Activated CD4-positive, alpha-beta memory T cell treated with anti-CD3 and anti-CD28 coated beads for 36 hours (primary cell): Measurements from ENCODE around the gene CNTN6. TPM values are rescaled to one million over a fixed set of nuclear protein-coding genes. Genes with fewer than 3 reads are reported as not detected.

ENCODE experiments used
- CTCF ChIA-PET: fragments of 350-600 bp; sonication (Branson Sonifier 250); formaldehyde crosslinking; loops from one replicate; lab custom pipeline; 2021; ENCODE audit warnings: antibody characterized with exemption, inconsistent platforms; lab: Charles Lee
- POLR2A ChIA-PET: fragments of 350-600 bp; sonication (Branson Sonifier 250); formaldehyde crosslinking; loops from one replicate; lab custom pipeline; 2021; ENCODE audit warnings: antibody characterized with exemption; lab: Charles Lee
- DNase-seq: peaks from one replicate; pipeline ENCODE4 v3.0.0-alpha.2; 2020
- H3K27ac Mint-ChIP-seq: one replicate; pipeline ENCODE4 v1.8.0; 2021; ENCODE audit warnings: mixed read lengths
- H3K27me3 Mint-ChIP-seq: one replicate; pipeline ENCODE4 v1.8.0; 2021; ENCODE audit warnings: mixed read lengths
- H3K36me3 Mint-ChIP-seq: one replicate; pipeline ENCODE4 v1.8.0; 2021; ENCODE audit warnings: mixed read lengths
- H3K4me1 Mint-ChIP-seq: one replicate; pipeline ENCODE4 v1.8.0; 2021; ENCODE audit warnings: low read depth, mixed read lengths
- H3K4me3 Mint-ChIP-seq: one replicate; pipeline ENCODE4 v1.8.0; 2021; ENCODE audit warnings: mild to moderate bottlenecking, mixed read lengths
- H3K9me3 Mint-ChIP-seq: one replicate; pipeline ENCODE4 v1.8.0; 2021; ENCODE audit warnings: mixed read lengths
- intact Hi-C: fragments of 100-400 bp; cut with micrococcal nuclease; formaldehyde crosslinking; loops from one replicate; pipeline ENCODE4 v1.15.1; 2023
- total RNA-seq, 2 experiments: library from RNA; stranded (reverse); gene quantifications; one replicate each; pipeline ENCODE4 v1.2.3, GENCODE V29; 2021

The CNTN6 gene
- total RNA-seq, 2 experiments from 2014 or later = not detected

- POLR2A ChIA-PET = no interaction called here
- DNase-seq = no peak
- intact Hi-C loops = no loop called here
- Mint-ChIP-seq H3K4me3 (no peak overlapping the region), H3K4me1 (no peaks in the 10 kb centered on the region), H3K27me3 (no peaks in the 10 kb centered on the region), H3K27ac (no peak overlapping the region), H3K36me3 (no peaks in the 10 kb centered on the region), H3K9me3 (peaks cover under 1% of the 10 kb centered on the region)
- CTCF ChIA-PET = no interaction called here
These were observed 90.7 kb downstream of the CNTN6 start for GRCh38 chr3:1183320-1184048.

GRCh38 chr3:1190569-1190968 lies 97.7 kb downstream of the CNTN6 start:
- ChIA-PET POLR2A (no interaction called here), CTCF (no interaction called here)
- intact Hi-C loops = no loop called here
- no peaks in the 10 kb centered on the region for H3K4me1 Mint-ChIP-seq
- no peak for DNase-seq
- H3K27ac Mint-ChIP-seq = no peak overlapping the region
- no peaks in the 10 kb centered on the region for H3K36me3 Mint-ChIP-seq
- peaks cover 5% of the 10 kb centered on the region for H3K9me3 Mint-ChIP-seq
- no peaks in the 10 kb centered on the region for H3K27me3 Mint-ChIP-seq
- no peak overlapping the region for H3K4me3 Mint-ChIP-seq

GRCh38 chr3:1191026-1191425 lies 98.2 kb downstream of the CNTN6 start:
- intact Hi-C loops = no loop called here
- POLR2A ChIA-PET = no interaction called here

GRCh38 chr3:1195947-1196346 lies 103.1 kb downstream of the CNTN6 start:
- no peak for DNase-seq
- CTCF ChIA-PET = no interaction called here
- H3K36me3 Mint-ChIP-seq = no peaks in the 10 kb centered on the region
- intact Hi-C loops = no loop called here
- no peaks in the 10 kb centered on the region for H3K27me3 Mint-ChIP-seq
- H3K4me1 Mint-ChIP-seq = no peaks in the 10 kb centered on the region
- peaks cover 2% of the 10 kb centered on the region for H3K9me3 Mint-ChIP-seq
- POLR2A ChIA-PET = no interaction called here
- no peak overlapping the region for H3K27ac Mint-ChIP-seq
- no peak overlapping the region for H3K4me3 Mint-ChIP-seq

More at GRCh38 chr3:1191026-1191425, 98.2 kb downstream of the CNTN6 start:
- Mint-ChIP-seq H3K4me3 (no peak overlapping the region), H3K27me3 (no peaks in the 10 kb centered on the region), H3K4me1 (no peaks in the 10 kb centered on the region), H3K9me3 (peaks cover 5% of the 10 kb centered on the region), H3K36me3 (no peaks in the 10 kb centered on the region), H3K27ac (no peak overlapping the region)
- no peak for DNase-seq
- CTCF ChIA-PET = no interaction called here

GRCh38 chr3:1197051-1197450 lies 104.2 kb downstream of the CNTN6 start:
- Mint-ChIP-seq H3K9me3 (peaks cover 2% of the 10 kb centered on the region), H3K4me1 (no peaks in the 10 kb centered on the region), H3K27ac (no peak overlapping the region), H3K36me3 (no peaks in the 10 kb centered on the region), H3K27me3 (no peaks in the 10 kb centered on the region), H3K4me3 (no peak overlapping the region)
- ChIA-PET CTCF (no interaction called here), POLR2A (no interaction called here)
- intact Hi-C loops = no loop called here
- no peak for DNase-seq

- ChIA-PET POLR2A (no interaction called here), CTCF (no interaction called here)
- no peak overlapping the region for H3K27ac Mint-ChIP-seq
- H3K4me3 Mint-ChIP-seq = no peak overlapping the region
- H3K27me3 Mint-ChIP-seq = no peaks in the 10 kb centered on the region
- H3K4me1 Mint-ChIP-seq = no peaks in the 10 kb centered on the region
- no peak for DNase-seq
- H3K36me3 Mint-ChIP-seq = no peaks in the 10 kb centered on the region
- intact Hi-C loops = no loop called here
- H3K9me3 Mint-ChIP-seq = peaks cover 5% of the 10 kb centered on the region
These were observed 107.5 kb downstream of the CNTN6 start for GRCh38 chr3:1200371-1200770.

- Mint-ChIP-seq H3K4me1 (no peaks in the 10 kb centered on the region), H3K9me3 (peaks cover 3% of the 10 kb centered on the region), H3K36me3 (no peaks in the 10 kb centered on the region), H3K4me3 (no peak overlapping the region), H3K27me3 (no peaks in the 10 kb centered on the region), H3K27ac (no peak overlapping the region)
- intact Hi-C loops = no loop called here
- ChIA-PET CTCF (no interaction called here), POLR2A (no interaction called here)
- DNase-seq = no peak
These were observed 115.1 kb downstream of the CNTN6 start for GRCh38 chr3:1207904-1208303.

- H3K27me3 Mint-ChIP-seq = no peaks in the 10 kb centered on the region
- no peak for DNase-seq
- POLR2A ChIA-PET = no interaction called here
- H3K4me1 Mint-ChIP-seq = no peaks in the 10 kb centered on the region
- CTCF ChIA-PET = no interaction called here
- H3K27ac Mint-ChIP-seq = no peak overlapping the region
- intact Hi-C loops = no loop called here
- no peaks in the 10 kb centered on the region for H3K36me3 Mint-ChIP-seq
- peaks cover 5% of the 10 kb centered on the region for H3K9me3 Mint-ChIP-seq
- no peak overlapping the region for H3K4me3 Mint-ChIP-seq
These were observed 122.1 kb downstream of the CNTN6 start for GRCh38 chr3:1214933-1215332.

GRCh38 chr3:1216856-1217255 lies 124.0 kb downstream of the CNTN6 start:
- POLR2A ChIA-PET = no interaction called here
- no peak overlapping the region for H3K4me3 Mint-ChIP-seq
- peaks cover 5% of the 10 kb centered on the region for H3K9me3 Mint-ChIP-seq
- no peaks in the 10 kb centered on the region for H3K4me1 Mint-ChIP-seq
- H3K36me3 Mint-ChIP-seq = no peaks in the 10 kb centered on the region
- CTCF ChIA-PET = no interaction called here
- H3K27me3 Mint-ChIP-seq = no peaks in the 10 kb centered on the region
- H3K27ac Mint-ChIP-seq = no peak overlapping the region
- no peak for DNase-seq
- intact Hi-C loops = no loop called here

- Mint-ChIP-seq H3K4me1 (no peaks in the 10 kb centered on the region), H3K9me3 (peaks cover 1% of the 10 kb centered on the region), H3K27me3 (no peaks in the 10 kb centered on the region), H3K4me3 (no peak overlapping the region), H3K27ac (no peak overlapping the region), H3K36me3 (no peaks in the 10 kb centered on the region)
- ChIA-PET POLR2A (no interaction called here), CTCF (no interaction called here)
- no peak for DNase-seq
- intact Hi-C loops = no loop called here
These were observed 134.3 kb downstream of the CNTN6 start for GRCh38 chr3:1227111-1227510.

- POLR2A ChIA-PET = no interaction called here
- Mint-ChIP-seq H3K9me3 (peaks cover 1% of the 10 kb centered on the region), H3K27me3 (no peaks in the 10 kb centered on the region), H3K4me3 (no peak overlapping the region), H3K4me1 (no peaks in the 10 kb centered on the region), H3K36me3 (no peaks in the 10 kb centered on the region), H3K27ac (no peak overlapping the region)
- DNase-seq = no peak
- CTCF ChIA-PET = no interaction called here
- intact Hi-C loops = no loop called here
These were observed 135.5 kb downstream of the CNTN6 start for GRCh38 chr3:1228289-1228688.

GRCh38 chr3:1230920-1231319 lies 138.1 kb downstream of the CNTN6 start:
- POLR2A ChIA-PET = no interaction called here
- Mint-ChIP-seq H3K4me3 (no peak overlapping the region), H3K9me3 (peaks cover 1% of the 10 kb centered on the region), H3K36me3 (no peaks in the 10 kb centered on the region), H3K4me1 (no peaks in the 10 kb centered on the region), H3K27ac (no peak overlapping the region), H3K27me3 (no peaks in the 10 kb centered on the region)
- intact Hi-C loops = no loop called here
- no peak for DNase-seq
- CTCF ChIA-PET = no interaction called here

GRCh38 chr3:1232276-1232675 lies 139.5 kb downstream of the CNTN6 start:
- CTCF ChIA-PET = no interaction called here
- Mint-ChIP-seq H3K4me3 (no peak overlapping the region), H3K9me3 (peaks cover 1% of the 10 kb centered on the region), H3K36me3 (no peaks in the 10 kb centered on the region), H3K4me1 (no peaks in the 10 kb centered on the region), H3K27ac (no peak overlapping the region), H3K27me3 (no peaks in the 10 kb centered on the region)
- no peak for DNase-seq
- POLR2A ChIA-PET = no interaction called here
- intact Hi-C loops = no loop called here
